CD4-positive, alpha-beta T cell treated with Interleukin-10 for 1 hour (primary cell): ENCODE results near the gene ST8SIA5.
"Not testable (repeated sequence)": the region's sequence is repeated elsewhere in the genome, so short reads cannot be mapped to it uniquely, and the experiment has no call there.

Experiments
- DNase-seq: peaks from one replicate; pipeline ENCODE4 v3.0.0-alpha.2; 2020

The ST8SIA5 gene, protein sequence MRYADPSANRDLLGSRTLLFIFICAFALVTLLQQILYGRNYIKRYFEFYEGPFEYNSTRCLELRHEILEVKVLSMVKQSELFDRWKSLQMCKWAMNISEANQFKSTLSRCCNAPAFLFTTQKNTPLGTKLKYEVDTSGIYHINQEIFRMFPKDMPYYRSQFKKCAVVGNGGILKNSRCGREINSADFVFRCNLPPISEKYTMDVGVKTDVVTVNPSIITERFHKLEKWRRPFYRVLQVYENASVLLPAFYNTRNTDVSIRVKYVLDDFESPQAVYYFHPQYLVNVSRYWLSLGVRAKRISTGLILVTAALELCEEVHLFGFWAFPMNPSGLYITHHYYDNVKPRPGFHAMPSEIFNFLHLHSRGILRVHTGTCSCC

DNA sequence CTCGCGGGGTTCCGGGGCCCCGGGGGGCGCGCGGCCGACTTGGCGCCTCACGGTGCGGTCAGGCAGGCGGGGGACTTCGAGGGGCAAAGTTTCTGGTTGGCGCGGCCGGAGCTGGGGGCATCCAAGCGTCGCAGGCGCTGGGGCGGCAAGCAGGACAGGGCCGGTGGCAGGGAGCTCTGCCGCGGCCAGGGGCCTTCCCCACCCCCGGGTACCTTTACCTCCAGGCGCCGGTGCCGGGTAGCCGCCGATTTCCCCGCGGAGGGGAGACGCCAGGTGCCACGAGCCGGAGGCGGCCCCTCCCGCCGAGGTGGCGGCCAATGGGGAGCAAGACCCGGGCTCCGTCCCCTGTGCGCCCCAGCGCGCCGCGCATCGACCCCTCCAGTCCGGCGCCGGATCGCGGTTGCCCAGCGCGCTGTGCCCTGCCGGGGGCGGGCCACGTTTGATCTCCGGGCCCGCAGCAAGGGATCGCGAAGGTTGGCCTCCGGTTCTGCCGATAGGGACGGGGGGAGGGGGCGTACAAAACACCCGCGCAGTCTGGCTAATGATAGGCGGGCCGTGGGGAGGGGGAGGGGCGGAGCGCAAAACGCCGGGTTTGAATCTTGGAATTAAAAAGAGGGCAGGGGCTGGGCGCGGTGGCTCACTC lies at the start of gene ST8SIA5:
Gene ST8SIA5 (minus strand): TSS at position 495 of the 643 bp plus-strand sequence. CDS start 545 bp downstream, outside the sequence.
- no peak for DNase-seq

DNA sequence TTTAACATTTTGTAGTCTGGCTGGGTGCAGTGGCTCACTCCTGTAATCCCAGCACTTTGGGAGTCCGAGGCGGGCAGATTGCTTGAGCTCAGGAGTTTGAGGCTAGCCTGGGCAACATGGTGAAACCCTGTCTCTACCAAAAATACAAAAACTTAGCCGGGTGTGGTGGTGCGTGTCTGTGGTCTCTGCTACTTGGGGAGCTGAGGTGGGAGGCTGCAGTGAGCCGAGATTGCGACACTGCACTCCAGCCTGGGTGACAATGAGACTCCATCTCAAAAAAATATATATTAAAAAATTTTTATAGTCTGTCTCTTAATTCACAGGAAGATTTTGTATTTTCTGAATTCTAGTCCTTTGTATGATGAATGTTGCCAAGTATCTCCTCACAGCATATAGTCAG lies 39.1 kb upstream of the ST8SIA5 start:
- not testable (repeated sequence) for DNase-seq

- DNase-seq, result no peak
Measured at GRCh38 chr18:46794607-46795006, 37.8 kb upstream of the ST8SIA5 start.

DNA sequence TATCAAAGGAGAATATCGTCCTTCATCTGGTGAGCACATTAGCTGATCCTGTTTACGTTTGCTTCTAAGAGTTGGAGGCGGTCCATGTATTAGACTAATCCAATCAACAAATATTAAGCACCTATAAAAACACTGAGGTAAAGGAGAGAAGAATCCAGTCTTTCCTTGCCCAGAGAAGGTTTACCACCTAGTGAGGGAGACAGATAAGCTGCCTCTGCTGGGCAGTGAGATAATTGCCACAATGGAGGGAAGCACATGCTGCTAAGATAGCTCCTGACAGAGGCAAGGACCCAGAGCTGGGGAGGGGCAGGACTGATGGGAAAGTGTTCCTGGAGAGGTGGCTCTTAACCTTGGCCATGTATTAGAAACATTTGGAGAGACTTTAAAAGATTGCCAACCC lies 36.7 kb upstream of the ST8SIA5 start:
- DNase-seq, result no peak

- no peak for DNase-seq
Measured at GRCh38 chr18:46789088-46789487, 32.2 kb upstream of the ST8SIA5 start.

- DNase-seq, result no peak
Measured at GRCh38 chr18:46787674-46788073, 30.8 kb upstream of the ST8SIA5 start.

DNA sequence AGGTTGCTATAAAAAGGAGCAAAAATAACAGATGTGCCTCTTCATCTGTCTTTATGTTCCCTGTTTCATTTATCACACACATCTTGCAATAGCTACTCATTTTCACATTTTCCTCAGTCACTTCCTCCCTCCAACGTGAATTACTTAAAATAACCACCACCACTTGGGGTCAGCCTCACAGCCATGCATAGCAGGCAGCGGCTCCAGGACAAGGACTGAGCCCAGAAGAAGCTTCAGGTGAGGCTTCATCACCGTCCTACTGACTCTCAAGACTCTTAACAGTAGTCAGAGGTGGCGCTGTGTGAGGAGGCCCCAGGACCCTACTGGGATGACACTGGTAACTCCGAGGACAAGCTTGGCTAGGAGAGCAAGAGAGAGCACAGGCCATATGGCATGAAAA lies 15.5 kb upstream of the ST8SIA5 start:
- no peak for DNase-seq

DNA sequence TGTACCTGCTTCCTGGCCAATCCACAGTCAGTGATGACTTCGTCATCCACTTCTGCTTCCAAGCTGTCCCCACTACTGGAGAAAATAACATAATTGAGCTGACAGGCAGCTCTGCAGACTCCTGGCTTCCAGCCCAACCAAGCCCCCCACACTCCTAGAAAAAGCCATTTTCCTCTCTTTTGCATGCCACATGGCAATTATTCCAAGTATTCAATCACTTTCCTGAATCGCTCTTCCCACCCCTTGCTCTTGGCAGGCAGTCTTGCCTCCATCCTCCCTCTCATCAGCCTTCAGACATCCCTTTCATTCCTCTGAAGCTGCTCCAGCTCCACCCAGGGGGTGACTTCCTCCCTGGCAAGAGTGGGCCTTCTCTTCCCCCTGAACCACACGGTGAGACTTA lies 14.3 kb upstream of the ST8SIA5 start:
- DNase-seq, result no peak

DNA sequence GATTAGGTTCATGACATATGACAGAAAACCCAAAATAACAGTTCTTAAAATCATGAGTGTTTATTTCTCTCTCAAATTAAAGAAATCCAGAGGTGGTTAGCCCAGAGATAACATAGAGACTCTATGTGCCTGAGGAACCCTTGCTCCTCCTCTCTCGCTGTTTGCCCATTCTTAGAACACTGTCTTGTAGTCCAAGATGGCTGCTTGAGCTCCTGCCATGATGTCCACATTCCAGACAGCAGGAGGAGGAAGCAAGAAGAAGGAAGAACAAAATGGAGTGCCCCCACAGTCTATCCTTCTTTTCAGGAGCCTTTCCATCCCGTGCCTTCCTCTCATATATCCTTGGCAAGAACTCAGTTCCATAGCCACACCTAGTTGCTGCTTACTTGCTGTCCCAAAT lies 13.9 kb upstream of the ST8SIA5 start:
- DNase-seq, result no peak

DNA sequence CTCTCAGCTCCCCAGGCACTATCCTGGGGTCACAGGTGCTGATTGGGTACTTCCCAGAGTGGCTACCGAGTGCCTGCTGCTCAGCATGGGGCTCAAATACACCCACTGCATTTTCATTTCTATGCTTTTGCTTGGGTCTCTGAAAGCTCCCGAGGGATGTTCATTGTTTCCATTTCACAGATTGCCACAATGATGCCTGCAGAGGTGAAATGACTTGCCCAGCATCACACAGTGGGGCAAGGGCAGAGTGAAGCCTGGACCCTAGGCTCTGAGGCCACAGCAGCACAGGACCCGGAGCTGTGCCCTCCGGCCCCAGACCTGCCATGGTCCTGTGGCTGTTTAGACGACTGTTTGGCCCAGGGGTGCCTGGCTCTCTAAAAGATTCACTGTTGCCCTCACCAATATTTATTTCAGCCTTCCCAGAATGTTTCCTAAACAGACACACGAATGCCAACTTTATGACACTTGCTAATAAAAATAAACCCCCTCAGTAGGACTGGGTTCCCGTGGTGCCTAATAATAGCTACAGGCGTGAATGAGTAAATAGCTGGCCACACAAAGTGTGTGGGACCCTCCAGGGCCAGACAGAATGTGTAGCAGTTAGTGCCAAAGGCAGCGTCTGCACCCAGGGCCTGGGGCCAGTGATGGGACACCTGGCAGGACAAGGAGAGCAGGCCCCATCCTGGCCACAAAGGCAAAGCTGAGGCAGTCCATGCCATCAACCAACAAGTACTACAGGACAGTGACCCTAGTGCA lies 11.5 kb upstream of the ST8SIA5 start:
- DNase-seq, result no peak

DNA sequence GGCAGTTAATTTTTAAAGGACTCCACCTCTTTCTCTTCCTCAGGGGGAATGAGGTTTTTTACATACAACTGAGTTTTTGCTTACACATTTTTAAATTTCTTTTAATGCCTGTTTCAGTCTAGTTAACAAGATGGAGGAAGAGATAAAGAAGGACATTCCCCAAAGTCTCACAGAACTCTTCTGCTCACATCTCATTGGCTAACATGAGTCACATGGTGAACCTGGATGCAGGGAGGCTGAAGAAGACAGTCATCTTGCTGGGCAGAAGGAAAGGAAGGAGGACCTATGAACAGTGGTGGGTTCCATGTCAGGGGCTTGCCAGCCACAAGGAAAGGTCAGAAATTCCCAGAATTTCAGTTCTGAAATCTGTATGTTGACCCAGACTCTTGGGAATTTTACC lies 10.4 kb upstream of the ST8SIA5 start:
- DNase-seq, result no peak

- no peak for DNase-seq
Measured at GRCh38 chr18:46764586-46764985, 7.7 kb upstream of the ST8SIA5 start.

DNA sequence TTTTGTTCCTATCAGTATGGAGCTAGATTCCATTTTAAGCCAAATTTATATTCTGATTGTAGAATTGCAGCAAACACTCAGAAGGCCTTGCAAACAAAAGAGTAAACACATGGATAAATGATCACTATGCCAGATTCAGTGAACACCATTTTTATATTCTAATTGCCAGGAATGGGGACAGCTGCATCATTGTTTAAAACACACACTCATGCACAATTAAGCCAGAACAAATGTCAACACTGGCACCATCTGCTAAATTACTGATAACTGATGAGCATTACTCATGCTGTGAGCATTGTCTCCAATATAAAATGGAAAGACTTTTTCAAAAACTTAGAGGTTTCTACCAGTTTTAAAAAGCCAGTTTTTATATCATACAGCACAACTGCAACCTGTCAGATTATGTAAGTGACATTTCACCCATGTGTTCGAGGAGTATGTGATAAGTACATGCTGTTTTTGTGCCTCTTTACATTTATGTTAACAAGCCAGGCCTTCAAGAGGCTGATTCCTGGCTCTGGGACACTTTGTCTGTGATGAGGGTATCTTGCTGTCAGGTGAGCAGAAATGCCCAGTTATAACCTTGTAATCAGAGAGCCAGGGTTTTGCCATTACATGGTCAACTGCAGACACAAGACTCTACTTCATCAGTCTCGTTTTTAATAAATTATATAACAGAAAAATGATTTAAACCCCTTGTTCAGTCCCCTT lies 4.4 kb upstream of the ST8SIA5 start:
- no peak for DNase-seq

DNA sequence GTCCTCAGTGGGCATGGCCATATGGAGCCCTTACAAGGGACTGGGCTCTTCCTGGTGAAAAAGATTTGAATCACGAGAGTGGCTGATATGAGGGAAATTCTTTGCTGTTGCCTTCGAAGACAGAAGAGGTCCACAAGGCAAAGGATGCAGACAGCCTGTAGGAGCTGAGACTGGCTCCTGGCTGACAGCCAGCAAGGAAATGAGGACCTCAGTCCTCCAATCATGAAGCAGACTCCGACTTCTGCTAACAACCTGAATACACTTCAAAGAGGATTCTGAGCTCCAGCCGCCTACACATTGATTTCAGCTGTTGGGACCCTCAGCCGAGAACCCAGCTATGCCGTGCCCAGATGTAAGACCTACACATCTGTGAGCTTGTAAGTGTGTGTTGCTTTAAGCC lies 3.0 kb upstream of the ST8SIA5 start:
- DNase-seq, result no peak

GRCh38 chr18:46756025-46756558 lies 761 bp downstream of the ST8SIA5 start:
- no peak for DNase-seq

GRCh38 chr18:46755315-46756024 lies 1.4 kb downstream of the ST8SIA5 start:
- no peak for DNase-seq

- no peak for DNase-seq
Measured at GRCh38 chr18:46754661-46755292, 2.1 kb downstream of the ST8SIA5 start.

- DNase-seq, result no peak
Measured at GRCh38 chr18:46754188-46754587, 2.7 kb downstream of the ST8SIA5 start.

- no peak for DNase-seq
Measured at GRCh38 chr18:46751882-46752281, 5.0 kb downstream of the ST8SIA5 start.

DNA sequence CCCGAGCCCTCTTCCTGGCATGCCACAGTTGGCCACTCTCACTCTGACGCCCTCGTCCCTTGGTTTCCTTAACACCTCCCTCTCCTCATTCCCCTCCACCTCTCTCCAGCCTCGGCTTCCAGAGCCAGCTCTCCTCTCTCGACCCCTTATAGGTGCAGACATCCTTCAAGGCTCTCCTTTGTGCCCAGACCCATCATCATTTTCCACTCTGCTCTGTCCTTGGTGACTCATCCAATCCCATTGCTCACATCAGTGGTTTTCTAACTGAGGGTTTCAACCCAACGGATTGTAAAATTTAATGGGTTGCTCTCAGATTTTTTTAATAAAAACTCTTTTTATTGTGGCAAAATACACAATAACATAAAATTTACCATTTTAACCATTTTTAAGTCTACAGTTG lies 6.2 kb downstream of the ST8SIA5 start:
- no peak for DNase-seq

DNA sequence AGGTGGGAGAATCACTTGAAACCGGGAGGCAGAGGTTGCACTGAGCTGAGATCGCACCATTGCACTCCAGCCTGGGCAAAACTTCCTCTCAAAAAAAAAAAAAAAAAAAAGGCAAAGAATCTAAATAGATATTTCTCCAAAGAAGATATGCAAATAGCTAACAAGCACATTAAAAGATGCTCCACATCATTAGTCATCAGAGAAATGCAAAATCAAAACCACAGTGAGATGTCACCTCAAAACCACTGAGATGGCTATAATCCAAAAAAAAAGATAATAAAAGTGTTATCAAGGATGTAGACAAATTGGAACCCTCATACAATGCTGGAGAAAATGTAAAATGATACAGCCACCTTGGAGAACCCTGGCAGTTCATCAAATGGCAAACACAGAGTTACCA lies 8.4 kb downstream of the ST8SIA5 start:
- DNase-seq, result no peak

DNA sequence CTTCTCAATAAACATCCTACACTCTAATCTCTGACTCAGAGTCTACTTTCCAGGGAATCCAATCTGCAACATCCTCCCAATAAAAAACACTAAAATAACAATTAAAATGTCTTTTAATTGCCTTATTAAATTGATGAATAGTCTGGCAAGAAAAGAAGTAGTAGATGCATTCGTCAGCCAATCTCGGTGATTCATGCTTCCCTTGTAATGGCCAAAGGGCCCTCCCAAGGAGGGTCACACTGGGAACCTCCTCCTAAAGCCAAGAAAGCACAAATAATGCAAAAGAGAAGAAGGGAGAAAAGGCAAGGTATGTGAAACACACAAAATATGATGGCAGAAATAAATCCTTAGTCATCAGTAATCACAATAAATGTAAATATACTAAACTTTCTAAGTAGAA lies 16.8 kb downstream of the ST8SIA5 start:
- DNase-seq, result no peak
